ENCODE data around the gene DEF6.

The DEF6 gene

GRCh38 chr6:35262596-35262995, 35.0 kb upstream of the DEF6 start:
- H3K4me1 ChIP-seq = peaks cover 0 to 39% (median 19%) of the 10 kb centered on the region in 4 donors
- no peaks in the 10 kb centered on the region for H3K9me3 ChIP-seq
- TF ChIP-seq, protein P1, sequence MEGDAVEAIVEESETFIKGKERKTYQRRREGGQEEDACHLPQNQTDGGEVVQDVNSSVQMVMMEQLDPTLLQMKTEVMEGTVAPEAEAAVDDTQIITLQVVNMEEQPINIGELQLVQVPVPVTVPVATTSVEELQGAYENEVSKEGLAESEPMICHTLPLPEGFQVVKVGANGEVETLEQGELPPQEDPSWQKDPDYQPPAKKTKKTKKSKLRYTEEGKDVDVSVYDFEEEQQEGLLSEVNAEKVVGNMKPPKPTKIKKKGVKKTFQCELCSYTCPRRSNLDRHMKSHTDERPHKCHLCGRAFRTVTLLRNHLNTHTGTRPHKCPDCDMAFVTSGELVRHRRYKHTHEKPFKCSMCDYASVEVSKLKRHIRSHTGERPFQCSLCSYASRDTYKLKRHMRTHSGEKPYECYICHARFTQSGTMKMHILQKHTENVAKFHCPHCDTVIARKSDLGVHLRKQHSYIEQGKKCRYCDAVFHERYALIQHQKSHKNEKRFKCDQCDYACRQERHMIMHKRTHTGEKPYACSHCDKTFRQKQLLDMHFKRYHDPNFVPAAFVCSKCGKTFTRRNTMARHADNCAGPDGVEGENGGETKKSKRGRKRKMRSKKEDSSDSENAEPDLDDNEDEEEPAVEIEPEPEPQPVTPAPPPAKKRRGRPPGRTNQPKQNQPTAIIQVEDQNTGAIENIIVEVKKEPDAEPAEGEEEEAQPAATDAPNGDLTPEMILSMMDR (IDR thresholded peaks at IDR 0.05) = no peak
- intact Hi-C loops (cut with DNase I; ENCODE audit: low total_unique reads) = no loop called here
- H3K27ac ChIP-seq = peak overlapping the region; percentile 23 to 98
- DNase-seq = no peak
- H3K27me3 ChIP-seq = no peaks in the 10 kb centered on the region
- H3K36me3 ChIP-seq = no peaks in the 10 kb centered on the region
- H3K4me3 ChIP-seq = no peak overlapping the region

DNA sequence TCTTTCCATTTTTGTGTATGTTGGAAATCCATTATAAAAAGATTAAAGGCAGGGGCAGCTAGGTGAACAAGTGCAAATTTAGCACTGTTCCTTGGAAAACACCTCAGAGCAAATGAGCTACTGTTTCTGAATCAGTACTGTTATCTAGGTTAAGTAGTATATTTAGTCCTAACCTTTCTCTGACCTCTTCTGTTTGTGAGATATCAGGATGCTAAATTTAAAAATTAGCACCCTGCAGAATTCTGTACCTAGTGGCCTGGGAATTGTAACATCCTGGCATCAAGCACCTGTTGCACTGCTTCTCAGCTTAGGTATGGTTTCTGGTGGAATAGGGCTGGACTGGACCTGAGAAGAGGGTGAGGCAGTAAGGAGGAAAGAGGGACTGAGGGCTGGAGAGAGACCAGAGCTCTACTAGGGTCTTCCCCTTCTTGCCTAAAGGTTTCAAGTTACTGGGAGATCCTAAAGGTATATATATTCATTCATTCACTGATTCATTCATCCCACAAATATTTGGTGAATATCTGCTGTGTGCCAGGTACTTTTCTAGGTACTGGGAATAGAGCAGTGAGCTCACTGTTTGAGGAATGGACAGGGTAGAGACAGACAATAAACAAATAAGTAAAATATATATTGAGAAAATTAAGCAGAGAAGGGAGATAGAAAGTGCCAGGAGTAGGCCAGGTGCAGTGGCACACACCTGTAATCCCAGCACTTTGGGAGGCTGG, 32.9 kb upstream of the DEF6 start:
- TF ChIP-seq, protein P1 (IDR thresholded peaks at IDR 0.05) = no peak
- intact Hi-C loops (cut with DNase I; ENCODE audit: low total_unique reads) = no loop called here
- H3K4me1 ChIP-seq = peaks cover 0 to 31% (median 14%) of the 10 kb centered on the region in 4 donors

DNA sequence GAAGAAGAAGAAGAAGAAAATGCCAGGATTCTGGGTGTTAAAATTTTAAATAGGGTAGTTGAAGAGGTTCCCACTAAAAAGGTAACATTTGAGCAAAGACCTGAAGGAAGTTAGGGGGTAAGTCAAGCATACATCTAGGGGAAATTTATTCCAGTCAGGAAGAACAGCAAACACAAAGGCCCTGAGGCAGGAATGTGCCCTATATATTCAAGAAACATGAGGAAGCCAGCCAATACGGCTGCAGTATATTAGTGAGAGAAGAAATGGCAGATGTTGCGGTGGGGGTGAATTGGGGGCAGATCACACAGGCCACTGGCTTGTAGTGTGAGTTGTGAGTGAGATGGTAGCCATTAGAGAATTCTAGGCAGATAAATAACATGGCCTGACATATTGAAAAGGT, 32.1 kb upstream of the DEF6 start:
- Histone ChIP-seq H3K4me1 (peaks cover 0 to 26% (median 9%) of the 10 kb centered on the region in 4 donors), H3K4me3 (no peak overlapping the region), H3K9me3 (no peaks in the 10 kb centered on the region), H3K36me3 (peaks cover 0 to 2% (median 0%) of the 10 kb centered on the region in 3 donors), H3K27me3 (no peaks in the 10 kb centered on the region), H3K27ac (no peak overlapping the region)
- intact Hi-C loops (cut with DNase I; ENCODE audit: low total_unique reads) = no loop called here
- DNase-seq = no peak
- TF ChIP-seq, protein P1 (IDR thresholded peaks at IDR 0.05) = no peak

More for the DNA sequence above, 32.9 kb upstream of the DEF6 start:
- Histone ChIP-seq H3K36me3 (no peaks in the 10 kb centered on the region), H3K27me3 (no peaks in the 10 kb centered on the region), H3K4me3 (no peak overlapping the region), H3K27ac (no peak overlapping the region), H3K9me3 (no peaks in the 10 kb centered on the region)
- DNase-seq = no peak

DNA sequence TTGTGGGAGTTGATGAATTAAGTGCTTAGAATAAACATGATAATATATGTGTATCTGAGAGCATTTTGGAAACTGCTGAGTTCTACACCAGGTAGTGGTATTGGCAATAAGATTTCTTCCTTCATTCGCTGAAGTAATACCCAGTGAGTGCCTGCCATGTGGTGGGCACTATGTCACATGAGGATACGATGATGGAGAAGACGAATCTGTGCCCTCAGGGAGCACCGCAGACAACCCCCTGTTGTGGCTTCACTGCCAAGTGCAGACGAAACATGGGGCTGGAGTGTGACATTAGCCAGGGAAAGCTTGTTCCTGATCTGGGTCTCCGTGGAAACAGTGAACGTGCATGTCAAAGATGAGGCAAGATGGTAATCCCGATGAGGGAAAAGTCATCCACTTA, 30.2 kb upstream of the DEF6 start:
- peaks cover 0 to 6% (median 0%) of the 10 kb centered on the region in 3 donors for H3K36me3 ChIP-seq
- intact Hi-C loops (cut with DNase I; ENCODE audit: low total_unique reads) = no loop called here
- no peaks in the 10 kb centered on the region for H3K27me3 ChIP-seq
- no peak for DNase-seq
- no peak overlapping the region for H3K4me3 ChIP-seq
- H3K9me3 ChIP-seq = no peaks in the 10 kb centered on the region
- TF ChIP-seq, protein P1 (IDR thresholded peaks at IDR 0.05) = no peak
- H3K4me1 ChIP-seq = peaks cover 0 to 18% (median 5%) of the 10 kb centered on the region in 4 donors
- H3K27ac ChIP-seq = no peak overlapping the region

GRCh38 chr6:35267897-35268296, 29.7 kb upstream of the DEF6 start:
- intact Hi-C loops (cut with DNase I; ENCODE audit: low total_unique reads) = no loop called here
- DNase-seq = no peak
- no peaks in the 10 kb centered on the region for H3K27me3 ChIP-seq
- H3K4me3 ChIP-seq = no peak overlapping the region
- H3K27ac ChIP-seq = no peak overlapping the region
- TF ChIP-seq, protein P1 (IDR thresholded peaks at IDR 0.05) = no peak
- H3K36me3 ChIP-seq = peaks cover 0 to 6% (median 0%) of the 10 kb centered on the region in 3 donors
- peaks cover 0 to 13% (median 3%) of the 10 kb centered on the region in 4 donors for H3K4me1 ChIP-seq
- no peaks in the 10 kb centered on the region for H3K9me3 ChIP-seq

Measured in tibial artery (tissue), 4 donors.